Hepatocyte (in vitro differentiated cells): ENCODE measurements around the gene ENOX1. TPM values are rescaled to one million over a fixed set of nuclear protein-coding genes. Genes with fewer than 3 reads are reported as not detected.
A peak's percentile ranks its signal among the peaks of the same experiment; 100 is the strongest.

Experiments used
- DNase-seq: peaks from one replicate; pipeline ENCODE4 v3.0.0-alpha.2; 2016; ENCODE audit warnings: low spot score
- H2AFZ ChIP-seq: fragments of 200-600 bp; sonication (generic); 2 replicates; pipeline ENCODE4 v1.6.0; 2016; ENCODE audit warnings: antibody characterized with exemption, mild to moderate bottlenecking
- H3K27ac ChIP-seq: fragments of 200-600 bp; sonication (generic); 2 replicates; pipeline ENCODE4 v1.5.1; 2016; ENCODE audit warnings: mild to moderate bottlenecking
- H3K27me3 ChIP-seq: fragments of 200-600 bp; sonication (generic); 2 replicates; pipeline ENCODE4 v1.6.1; 2016
- H3K36me3 ChIP-seq: fragments of 200-600 bp; sonication (generic); replicated peaks from 2 replicates; pipeline ENCODE4 v1.5.1; 2016; ENCODE audit warnings: low read depth; ENCODE audit not compliant: insufficient read depth
- H3K4me1 ChIP-seq: fragments of 200-600 bp; sonication (generic); 2 replicates; pipeline ENCODE4 v1.5.1; 2016; ENCODE audit warnings: mild to moderate bottlenecking, moderate library complexity; ENCODE audit not compliant: insufficient read depth
- H3K4me2 ChIP-seq: fragments of 200-600 bp; sonication (generic); 2 replicates; pipeline ENCODE4 v1.6.0; 2016
- H3K4me3 ChIP-seq: fragments of 200-600 bp; sonication (generic); 2 replicates; pipeline ENCODE4 v1.5.1; 2016; ENCODE audit warnings: mild to moderate bottlenecking
- H3K79me2 ChIP-seq: fragments of 200-600 bp; sonication (generic); 2 replicates; pipeline ENCODE4 v1.6.0; 2017; ENCODE audit warnings: mild to moderate bottlenecking
- H3K9me2 ChIP-seq: fragments of 200-600 bp; sonication (generic); replicated peaks from 2 replicates; pipeline ENCODE4 v1.6.0; 2017; ENCODE audit warnings: mild to moderate bottlenecking; ENCODE audit not compliant: insufficient read depth
- H3K9me3 ChIP-seq: fragments of 200-600 bp; sonication (generic); 2 replicates; pipeline ENCODE4 v1.5.1; 2016; ENCODE audit warnings: low read depth, mild to moderate bottlenecking
- H4K20me1 ChIP-seq: fragments of 200-600 bp; sonication (generic); 2 replicates; pipeline ENCODE4 v1.6.0; 2016; ENCODE audit warnings: mild to moderate bottlenecking; ENCODE audit not compliant: insufficient read depth, poor library complexity, severe bottlenecking
- EZH2 ChIP-seq: fragments of 200-600 bp; sonication (generic); IDR thresholded peaks from 2 replicates; pipeline ENCODE4 v1.6.1; 2016; ENCODE audit warnings: antibody characterized with exemption, mild to moderate bottlenecking, borderline replicate concordance
- EZH2phosphoT487 ChIP-seq: fragments of 200-600 bp; sonication (generic); IDR thresholded peaks from one replicate; pipeline ENCODE4 v1.6.1; 2018; ENCODE audit warnings: antibody characterized with exemption, mild to moderate bottlenecking, low read depth, moderate library complexity; ENCODE audit not compliant: unreplicated experiment, severe bottlenecking
- WGBS: methylation state at CpG from one replicate; pipeline ENCODE4 v1.1.6; 2016; ENCODE audit warnings: low lambda C conversion rate; ENCODE audit errors: missing lambda C conversion rate; 5-methylcytosine and 5-hydroxymethylcytosine counted together
- polyA plus RNA-seq: library from polyadenylated mRNA; unstranded; fragments of >200 nt; fragmentation: Nextera tagmentation; extraction: Ambion mirVana; gene quantifications from 2 replicates; pipeline ENCODE4 v1.2.1, GENCODE V29; 2016
- total RNA-seq: library from RNA; depleted of rRNA; stranded (reverse); fragments of >200 nt; gene quantifications from 2 replicates; pipeline ENCODE4 v1.2.3, GENCODE V29; 2014
- TF ChIP-seq, protein P1 (sequence below): fragments of 200-600 bp; sonication (generic); IDR thresholded peaks from 2 replicates; pipeline ENCODE4 v1.5.1; 2016; ENCODE audit warnings: antibody characterized with exemption, mild to moderate bottlenecking; ENCODE audit not compliant: poor library complexity

ENOX1 gene
- total and polyA plus RNA-seq, 2 experiments from 2014 or later, result 2.4 to 4.0 TPM

- Histone ChIP-seq H3K4me1 (no peaks in the 10 kb centered on the region), H3K27ac (no peak overlapping the region), H3K79me2 (no peaks in the 10 kb centered on the region), H3K36me3 (no peaks in the 10 kb centered on the region), H3K9me2 (no peaks in the 10 kb centered on the region), H2AFZ (no peak overlapping the region), H3K4me3 (no peak overlapping the region), H4K20me1 (no peaks in the 10 kb centered on the region), H3K9me3 (no peaks in the 10 kb centered on the region), H3K4me2 (no peak overlapping the region), H3K27me3 (no peaks in the 10 kb centered on the region)
- no peak for TF ChIP-seq EZH2
- TF ChIP-seq, protein P1, sequence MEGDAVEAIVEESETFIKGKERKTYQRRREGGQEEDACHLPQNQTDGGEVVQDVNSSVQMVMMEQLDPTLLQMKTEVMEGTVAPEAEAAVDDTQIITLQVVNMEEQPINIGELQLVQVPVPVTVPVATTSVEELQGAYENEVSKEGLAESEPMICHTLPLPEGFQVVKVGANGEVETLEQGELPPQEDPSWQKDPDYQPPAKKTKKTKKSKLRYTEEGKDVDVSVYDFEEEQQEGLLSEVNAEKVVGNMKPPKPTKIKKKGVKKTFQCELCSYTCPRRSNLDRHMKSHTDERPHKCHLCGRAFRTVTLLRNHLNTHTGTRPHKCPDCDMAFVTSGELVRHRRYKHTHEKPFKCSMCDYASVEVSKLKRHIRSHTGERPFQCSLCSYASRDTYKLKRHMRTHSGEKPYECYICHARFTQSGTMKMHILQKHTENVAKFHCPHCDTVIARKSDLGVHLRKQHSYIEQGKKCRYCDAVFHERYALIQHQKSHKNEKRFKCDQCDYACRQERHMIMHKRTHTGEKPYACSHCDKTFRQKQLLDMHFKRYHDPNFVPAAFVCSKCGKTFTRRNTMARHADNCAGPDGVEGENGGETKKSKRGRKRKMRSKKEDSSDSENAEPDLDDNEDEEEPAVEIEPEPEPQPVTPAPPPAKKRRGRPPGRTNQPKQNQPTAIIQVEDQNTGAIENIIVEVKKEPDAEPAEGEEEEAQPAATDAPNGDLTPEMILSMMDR, result no peak
- TF ChIP-seq EZH2phosphoT487, result no peak
- WGBS, result 50% methylated on average over 2 of the region's 2 CpGs
- DNase-seq, result no peak
Observed at GRCh38 chr13:43720780-43721397, 65.9 kb downstream of the ENOX1 start.

DNA sequence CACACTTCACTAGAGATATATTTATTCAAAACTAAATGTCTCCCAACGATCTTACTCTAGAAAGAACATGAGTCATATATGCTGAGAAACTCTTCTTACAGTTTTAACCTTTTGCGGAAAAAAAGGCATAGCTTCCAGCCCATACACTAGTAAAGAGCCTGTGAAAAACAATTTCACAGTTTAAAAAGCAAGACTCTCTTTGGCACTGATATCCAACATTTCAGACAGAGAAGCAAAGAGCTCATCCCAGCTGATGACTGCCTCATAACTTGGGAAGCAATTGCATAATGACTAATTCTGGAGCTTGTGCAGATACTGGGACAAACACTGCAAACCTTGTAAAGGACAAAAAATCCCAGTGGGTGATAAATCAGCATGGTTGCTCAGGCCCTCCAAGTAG is 88.0 kb downstream of the ENOX1 start:
- TF ChIP-seq, protein P1, result no peak
- TF ChIP-seq EZH2 (no peak), EZH2phosphoT487 (no peak)
- H3K27me3 ChIP-seq, result no peaks in the 10 kb centered on the region
- DNase-seq, result peak; percentile 14
- WGBS, result 69% methylated on average over 2 of the region's 2 CpGs
- no peak overlapping the region for H3K27ac ChIP-seq
- H3K9me3 ChIP-seq, result no peaks in the 10 kb centered on the region
- no peak overlapping the region for H2AFZ ChIP-seq
- no peaks in the 10 kb centered on the region for H3K79me2 ChIP-seq
- H3K4me1 ChIP-seq, result no peaks in the 10 kb centered on the region
- no peak overlapping the region for H3K4me3 ChIP-seq
- H4K20me1 ChIP-seq, result no peaks in the 10 kb centered on the region
- H3K36me3 ChIP-seq, result no peaks in the 10 kb centered on the region
- no peak overlapping the region for H3K4me2 ChIP-seq
- H3K9me2 ChIP-seq, result no peaks in the 10 kb centered on the region

- TF ChIP-seq EZH2phosphoT487, result no peak
- TF ChIP-seq, protein P1, result no peak
- TF ChIP-seq EZH2, result no peak
- no peak overlapping the region for H3K4me2 ChIP-seq
- 94% methylated on average over 2 of the region's 2 CpGs for WGBS
Observed at GRCh38 chr13:43698009-43698408, 88.8 kb downstream of the ENOX1 start.

More at GRCh38 chr13:43698009-43698408, 88.8 kb downstream of the ENOX1 start:
- Histone ChIP-seq H4K20me1 (no peaks in the 10 kb centered on the region), H3K79me2 (no peaks in the 10 kb centered on the region), H3K27me3 (no peaks in the 10 kb centered on the region), H3K4me3 (no peak overlapping the region), H3K9me2 (no peaks in the 10 kb centered on the region), H3K36me3 (no peaks in the 10 kb centered on the region), H3K9me3 (no peaks in the 10 kb centered on the region), H2AFZ (no peak overlapping the region), H3K27ac (no peak overlapping the region), H3K4me1 (no peaks in the 10 kb centered on the region)
- no peak for DNase-seq
